GM10266 (cell line): ENCODE results near the gene AJAP1.

Source experiments
- DNase-seq: peaks from one replicate; pipeline ENCODE4 v3.0.0; 2012; ENCODE audit errors: extremely low spot score
- CTCF ChIP-seq: IDR thresholded peaks from 2 replicates; pipeline ENCODE4 v1.5.1; 2012; ENCODE audit warnings: mild to moderate bottlenecking, low read depth; ENCODE audit not compliant: control insufficient read depth, insufficient read depth; ENCODE audit errors: missing control alignments

The AJAP1 gene

DNA sequence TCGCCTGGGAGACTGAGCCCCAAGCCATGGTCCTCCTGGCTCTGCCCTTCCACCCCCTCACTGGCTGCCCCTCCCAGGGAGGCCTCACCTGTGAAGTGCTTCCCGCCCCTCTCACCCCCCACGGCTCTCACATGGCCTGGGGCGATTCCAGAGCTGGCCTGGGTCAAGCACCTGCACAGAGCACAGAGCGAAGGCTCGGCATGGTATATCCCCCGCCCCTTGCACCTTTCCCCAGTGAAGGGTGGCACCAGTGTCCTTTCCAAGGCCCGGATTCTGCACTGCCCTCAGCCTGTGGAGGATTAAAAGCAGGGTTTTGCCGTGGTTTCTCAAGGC lies 1.1 kb upstream of the AJAP1 start:
- DNase-seq = no peak
- TF ChIP-seq CTCF = no peak

DNA sequence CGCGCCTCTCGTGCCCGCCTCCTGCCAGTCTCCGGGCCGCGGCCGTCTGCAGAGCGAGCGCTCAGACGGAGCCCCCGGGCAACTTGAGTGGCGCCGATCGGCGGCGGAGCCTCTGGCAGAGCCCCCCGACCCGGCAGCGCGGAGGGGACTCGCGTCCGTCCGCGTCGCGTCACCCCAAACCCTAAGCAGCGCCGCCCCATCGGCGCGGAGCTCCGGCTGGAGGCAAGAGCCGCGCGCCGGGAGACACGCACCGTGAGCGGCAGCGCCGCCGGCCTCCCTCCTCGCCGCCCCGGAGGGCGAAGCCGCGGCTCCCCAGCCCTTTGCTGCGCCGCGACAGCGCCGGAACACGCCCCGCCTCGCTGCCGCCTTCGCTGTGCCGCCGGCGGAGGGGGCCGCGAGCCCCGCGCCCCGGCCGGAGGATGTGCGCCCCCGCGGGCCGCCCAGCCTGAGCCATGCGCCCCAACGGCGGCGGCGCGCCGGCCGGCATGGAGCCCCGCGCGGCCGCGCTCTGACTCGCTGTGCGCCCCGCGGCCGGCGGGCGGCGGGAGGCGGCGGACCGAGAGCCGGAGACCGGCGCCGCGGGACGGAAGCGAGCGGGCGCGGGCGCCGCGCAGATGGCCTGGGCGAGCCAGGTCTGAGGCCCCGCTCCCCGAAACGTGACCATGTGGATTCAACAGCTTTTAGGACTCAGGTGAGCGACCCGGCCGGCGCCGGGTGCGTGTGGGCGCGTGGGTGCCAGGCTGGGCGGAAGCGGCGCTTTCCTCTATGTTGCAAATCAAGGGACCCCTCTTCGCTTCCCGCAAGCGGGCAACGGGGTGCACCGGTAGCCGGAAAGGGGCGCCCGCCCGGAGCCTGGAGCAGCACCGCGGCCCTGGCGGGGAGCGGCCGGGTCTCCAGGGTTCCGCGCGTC lies 610 bp downstream of the AJAP1 start:
- no peak for TF ChIP-seq CTCF
- peak; percentile 42 for DNase-seq

DNA sequence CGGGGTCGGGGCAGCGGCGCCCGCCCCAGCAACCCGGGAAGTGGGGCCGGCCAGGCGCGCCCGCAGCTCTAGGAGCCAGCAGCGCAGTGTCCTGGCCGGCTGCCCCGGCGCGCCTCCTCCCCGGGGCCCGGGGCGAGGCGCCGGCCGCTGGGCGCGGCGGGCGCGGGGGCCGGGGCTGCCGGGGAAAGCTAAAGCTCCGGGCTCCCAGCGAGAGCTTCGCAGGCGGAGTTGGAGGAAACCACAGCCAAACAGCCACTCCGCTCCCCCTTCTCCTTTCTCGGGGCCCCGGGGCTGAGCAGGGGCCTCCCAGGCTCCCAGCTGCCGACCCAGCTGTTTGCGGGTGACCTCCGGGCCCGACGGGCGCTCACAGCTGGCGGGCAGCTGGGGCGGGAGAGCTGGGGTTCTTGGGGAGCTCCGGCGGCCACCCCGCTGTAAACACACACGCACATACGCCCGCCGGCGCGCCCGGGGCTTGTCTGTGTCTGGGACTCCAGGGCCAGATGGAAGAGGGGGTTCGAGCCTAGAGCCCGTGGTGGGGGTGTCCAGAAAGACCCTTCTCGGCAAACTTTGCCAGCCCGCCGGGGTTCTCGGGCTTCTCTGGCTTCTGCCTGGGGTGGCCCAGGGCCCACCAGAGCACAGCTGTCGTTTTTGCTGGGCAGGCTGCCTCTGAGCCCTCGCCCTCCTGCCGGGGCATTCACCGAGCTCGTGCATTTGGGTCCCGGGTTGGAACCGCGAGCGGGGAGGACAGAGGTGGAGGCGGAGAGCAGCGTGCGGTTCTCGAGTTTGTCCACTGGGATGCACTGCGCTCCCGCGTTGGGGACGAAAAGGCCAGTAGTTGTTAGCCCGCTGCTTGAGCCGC lies 1.5 kb downstream of the AJAP1 start:
- peak; percentile 38 for TF ChIP-seq CTCF
- peak; percentile 50 for DNase-seq

- TF ChIP-seq CTCF = no peak
- DNase-seq = no peak
Observed at GRCh38 chr1:4656533-4657140, 2.2 kb downstream of the AJAP1 start.

DNA sequence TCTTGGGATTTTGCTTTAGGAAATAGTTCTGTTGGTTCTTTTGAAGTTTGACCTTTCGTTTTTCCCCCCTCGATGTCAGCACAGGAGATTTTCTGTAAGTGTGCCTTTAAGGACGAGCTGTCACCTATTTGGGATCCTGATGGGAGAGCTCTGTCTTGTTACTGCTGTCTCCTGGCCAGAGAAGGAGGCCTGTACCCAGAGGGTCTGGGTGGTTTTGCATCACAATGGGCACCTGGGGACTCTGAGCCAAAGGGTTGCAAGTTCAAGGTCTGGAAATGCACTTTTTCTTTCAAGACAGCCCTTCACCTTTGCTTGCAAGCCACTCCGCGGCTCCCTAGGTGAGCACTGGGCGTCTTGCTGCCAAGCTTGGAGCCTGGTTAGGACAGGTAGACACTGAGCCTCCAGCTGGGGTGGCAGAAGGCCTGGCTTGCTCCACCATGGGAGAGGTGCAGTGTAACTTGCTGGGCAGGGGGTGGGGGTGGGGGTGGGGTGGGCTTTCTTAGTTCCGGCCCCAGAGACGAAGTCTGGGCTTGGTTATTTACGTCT lies 2.9 kb downstream of the AJAP1 start:
- no peak for TF ChIP-seq CTCF
- DNase-seq = no peak

DNA sequence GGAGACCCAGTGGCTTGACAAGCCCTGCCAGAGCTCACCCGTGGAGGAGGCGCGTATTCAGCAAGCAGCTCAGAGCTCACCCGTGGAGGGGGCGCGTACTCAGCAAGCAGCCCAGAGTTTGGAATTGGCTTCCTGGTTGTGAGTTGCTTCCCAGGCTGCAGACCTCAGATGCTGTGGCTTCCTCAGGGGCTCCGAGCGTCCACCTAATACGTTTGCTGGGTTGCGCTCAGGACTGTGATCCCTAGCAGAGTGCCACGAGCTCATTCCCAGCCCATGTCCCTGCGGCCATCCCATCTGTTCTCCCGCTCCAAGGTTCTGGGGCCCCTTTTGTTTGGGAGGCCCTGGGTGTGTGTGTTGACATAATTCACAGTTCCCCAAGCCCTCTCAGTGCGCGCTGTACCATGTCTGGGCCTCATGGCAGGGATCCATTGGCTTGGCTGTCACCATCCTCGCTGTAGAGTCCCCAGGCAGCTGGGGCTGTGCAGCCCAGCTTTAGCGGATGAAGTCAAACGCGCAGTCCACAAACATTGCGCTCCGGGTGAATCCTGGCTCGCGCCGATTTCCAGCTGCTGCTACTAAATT lies 3.6 kb downstream of the AJAP1 start:
- DNase-seq = no peak
- no peak for TF ChIP-seq CTCF
